PC-3 (cell line): ENCODE data around the gene STAT5B.
"Not testable (repeated sequence)": the region's sequence is repeated elsewhere in the genome, so short reads cannot be mapped to it uniquely, and the experiment has no call there.

ENCODE experiments used
- EZH2 ChIP-seq: fragments of 300-600 bp; sonication (generic); IDR thresholded peaks from one replicate; pipeline ENCODE4 v1.6.1; 2017; ENCODE audit warnings: antibody characterized with exemption, mild to moderate bottlenecking, low read length; ENCODE audit not compliant: unreplicated experiment
- TF ChIP-seq, protein P1 (sequence below): fragments of 300-600 bp; sonication (generic); conservative IDR thresholded peaks from 2 replicates; pipeline ENCODE4 v1.5.1; 2017; ENCODE audit warnings: antibody characterized with exemption, low read depth, mild to moderate bottlenecking, low read length

DNA sequence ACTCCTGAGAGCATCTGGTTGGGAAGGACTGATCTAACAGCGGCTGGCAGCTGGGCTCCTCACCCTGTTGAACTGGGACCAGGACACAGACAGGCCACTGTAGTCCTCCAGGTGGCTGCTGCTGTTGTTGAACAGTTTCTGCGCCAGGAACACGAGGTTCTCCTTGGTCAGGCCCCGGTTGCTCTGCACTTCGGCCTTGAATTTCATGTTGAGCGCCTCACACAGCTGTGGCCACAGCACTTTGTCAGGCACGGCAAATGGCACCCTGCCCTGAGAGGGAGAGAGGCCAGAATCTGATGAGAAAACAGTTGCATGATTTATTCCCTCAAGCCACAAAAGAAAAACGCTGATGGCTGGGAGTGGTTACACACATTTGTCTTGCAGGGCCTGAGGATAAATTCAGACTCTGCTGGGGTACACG, 64.3 kb downstream of the STAT5B start:
- TF ChIP-seq, protein P1, sequence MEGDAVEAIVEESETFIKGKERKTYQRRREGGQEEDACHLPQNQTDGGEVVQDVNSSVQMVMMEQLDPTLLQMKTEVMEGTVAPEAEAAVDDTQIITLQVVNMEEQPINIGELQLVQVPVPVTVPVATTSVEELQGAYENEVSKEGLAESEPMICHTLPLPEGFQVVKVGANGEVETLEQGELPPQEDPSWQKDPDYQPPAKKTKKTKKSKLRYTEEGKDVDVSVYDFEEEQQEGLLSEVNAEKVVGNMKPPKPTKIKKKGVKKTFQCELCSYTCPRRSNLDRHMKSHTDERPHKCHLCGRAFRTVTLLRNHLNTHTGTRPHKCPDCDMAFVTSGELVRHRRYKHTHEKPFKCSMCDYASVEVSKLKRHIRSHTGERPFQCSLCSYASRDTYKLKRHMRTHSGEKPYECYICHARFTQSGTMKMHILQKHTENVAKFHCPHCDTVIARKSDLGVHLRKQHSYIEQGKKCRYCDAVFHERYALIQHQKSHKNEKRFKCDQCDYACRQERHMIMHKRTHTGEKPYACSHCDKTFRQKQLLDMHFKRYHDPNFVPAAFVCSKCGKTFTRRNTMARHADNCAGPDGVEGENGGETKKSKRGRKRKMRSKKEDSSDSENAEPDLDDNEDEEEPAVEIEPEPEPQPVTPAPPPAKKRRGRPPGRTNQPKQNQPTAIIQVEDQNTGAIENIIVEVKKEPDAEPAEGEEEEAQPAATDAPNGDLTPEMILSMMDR = not testable (repeated sequence)
- not testable (repeated sequence) for TF ChIP-seq EZH2
